ENCODE measurements around the gene VTN.
A peak's percentile ranks its signal among the peaks of the same experiment; 100 is the strongest.

The VTN gene

DNA sequence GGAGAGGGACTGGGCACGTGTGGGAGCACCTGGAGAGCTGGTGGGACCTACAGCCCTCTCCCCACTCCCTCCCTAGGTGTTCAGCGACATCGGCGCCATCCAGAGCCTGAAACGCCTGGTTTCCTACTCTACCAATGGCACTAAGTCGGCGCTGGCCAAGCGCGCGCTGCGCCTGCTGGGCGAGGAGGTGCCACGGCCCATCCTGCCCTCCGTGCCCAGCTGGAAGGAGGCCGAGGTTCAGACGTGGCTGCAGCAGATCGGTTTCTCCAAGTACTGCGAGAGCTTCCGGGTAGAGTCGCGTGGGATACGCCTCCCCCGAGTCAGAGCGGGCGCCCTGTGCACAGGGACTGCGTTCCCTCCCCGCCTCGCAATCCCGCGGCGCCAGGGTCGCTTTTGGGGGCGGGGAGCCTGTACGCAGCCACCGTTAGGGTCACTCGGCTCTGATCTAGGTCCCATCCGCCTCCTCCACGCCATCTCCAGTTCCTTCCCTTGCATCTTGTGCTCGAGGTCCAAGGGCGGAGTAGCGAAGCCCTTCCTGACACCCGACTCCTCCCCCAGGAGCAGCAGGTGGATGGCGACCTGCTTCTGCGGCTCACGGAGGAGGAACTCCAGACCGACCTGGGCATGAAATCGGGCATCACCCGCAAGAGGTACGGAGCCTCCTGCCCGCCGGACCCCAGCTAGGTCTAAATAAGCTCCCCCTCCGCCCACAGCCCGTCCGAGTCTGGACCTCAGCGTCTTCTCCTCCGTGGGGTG, 14.4 kb upstream of the VTN start:
- H3K4me3 ChIP-seq (replicated peaks; ENCODE audit: low read depth, low read length) = no peak overlapping the region

GRCh38 chr17:28381141-28381825, 11.2 kb upstream of the VTN start:
- TF ChIP-seq, protein P1, sequence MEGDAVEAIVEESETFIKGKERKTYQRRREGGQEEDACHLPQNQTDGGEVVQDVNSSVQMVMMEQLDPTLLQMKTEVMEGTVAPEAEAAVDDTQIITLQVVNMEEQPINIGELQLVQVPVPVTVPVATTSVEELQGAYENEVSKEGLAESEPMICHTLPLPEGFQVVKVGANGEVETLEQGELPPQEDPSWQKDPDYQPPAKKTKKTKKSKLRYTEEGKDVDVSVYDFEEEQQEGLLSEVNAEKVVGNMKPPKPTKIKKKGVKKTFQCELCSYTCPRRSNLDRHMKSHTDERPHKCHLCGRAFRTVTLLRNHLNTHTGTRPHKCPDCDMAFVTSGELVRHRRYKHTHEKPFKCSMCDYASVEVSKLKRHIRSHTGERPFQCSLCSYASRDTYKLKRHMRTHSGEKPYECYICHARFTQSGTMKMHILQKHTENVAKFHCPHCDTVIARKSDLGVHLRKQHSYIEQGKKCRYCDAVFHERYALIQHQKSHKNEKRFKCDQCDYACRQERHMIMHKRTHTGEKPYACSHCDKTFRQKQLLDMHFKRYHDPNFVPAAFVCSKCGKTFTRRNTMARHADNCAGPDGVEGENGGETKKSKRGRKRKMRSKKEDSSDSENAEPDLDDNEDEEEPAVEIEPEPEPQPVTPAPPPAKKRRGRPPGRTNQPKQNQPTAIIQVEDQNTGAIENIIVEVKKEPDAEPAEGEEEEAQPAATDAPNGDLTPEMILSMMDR (IDR thresholded peaks at IDR 0.05; ENCODE audit: low read length, missing control alignments) = peak; percentile 8
- H3K4me3 ChIP-seq (replicated peaks; ENCODE audit: low read depth, low read length) = no peak overlapping the region
- no peak for DNase-seq (ENCODE audit: low read depth)

More for the DNA sequence above, 14.4 kb upstream of the VTN start:
- TF ChIP-seq, protein P1 (IDR thresholded peaks at IDR 0.05; ENCODE audit: low read length, missing control alignments) = no peak
- no peak for DNase-seq (ENCODE audit: low read depth)

DNA sequence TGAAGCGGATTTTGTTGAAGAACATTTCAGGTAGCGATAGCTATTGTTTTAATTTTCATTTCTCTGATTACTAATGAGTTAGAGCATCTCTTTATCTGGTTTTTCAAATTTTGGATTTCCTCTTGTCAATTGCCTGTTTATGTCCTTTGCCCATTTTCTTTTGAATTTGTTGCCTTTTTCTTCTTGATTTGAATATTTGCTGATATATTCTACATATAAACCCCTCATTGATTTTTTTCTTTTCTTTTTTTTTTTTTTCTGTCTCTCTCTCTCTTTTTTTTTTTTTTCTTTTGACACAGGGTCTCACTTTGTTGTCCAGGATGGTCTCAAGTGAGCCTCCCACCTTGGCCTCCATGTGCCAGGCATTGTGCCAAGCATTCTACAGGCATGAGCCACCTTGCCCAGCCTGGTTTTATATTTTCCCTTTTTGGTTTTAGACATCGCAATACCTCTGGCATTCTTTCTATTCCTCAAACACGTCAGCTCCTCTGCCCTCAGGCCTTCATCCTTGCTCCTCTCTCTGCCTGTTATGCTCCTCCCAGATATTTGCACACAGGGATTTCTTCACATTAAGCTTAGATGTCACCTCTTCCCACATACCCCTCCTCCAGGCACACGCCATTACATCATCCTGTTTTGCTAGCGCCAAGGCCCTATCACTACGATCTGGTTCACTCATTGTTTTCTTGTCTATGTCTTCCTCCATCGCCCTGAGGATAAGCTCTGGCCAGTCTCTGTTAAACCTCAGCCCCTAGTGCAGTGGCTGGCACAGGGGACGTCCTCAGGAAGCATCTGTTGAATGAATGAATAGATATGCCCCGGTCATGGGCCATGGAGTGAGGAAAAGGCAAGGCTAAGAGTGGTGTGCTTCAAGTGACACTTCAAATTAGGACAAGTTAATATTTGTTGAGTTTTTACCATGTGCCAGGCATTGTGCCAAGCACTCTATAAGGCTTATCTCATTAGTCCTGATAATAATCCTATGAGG, 10.0 kb upstream of the VTN start:
- TF ChIP-seq, protein P1 (IDR thresholded peaks at IDR 0.05; ENCODE audit: low read length, missing control alignments) = no peak
- peak; percentile 75 for DNase-seq (ENCODE audit: low read depth)
- no peak overlapping the region for H3K4me3 ChIP-seq (replicated peaks; ENCODE audit: low read depth, low read length)

GRCh38 chr17:28372945-28373274, 2.8 kb upstream of the VTN start:
- peak overlapping the region; percentile 60 for H3K4me3 ChIP-seq (replicated peaks; ENCODE audit: low read depth, low read length)
- no peak for DNase-seq (ENCODE audit: low read depth)
- TF ChIP-seq, protein P1 (IDR thresholded peaks at IDR 0.05; ENCODE audit: low read length, missing control alignments) = no peak

DNA sequence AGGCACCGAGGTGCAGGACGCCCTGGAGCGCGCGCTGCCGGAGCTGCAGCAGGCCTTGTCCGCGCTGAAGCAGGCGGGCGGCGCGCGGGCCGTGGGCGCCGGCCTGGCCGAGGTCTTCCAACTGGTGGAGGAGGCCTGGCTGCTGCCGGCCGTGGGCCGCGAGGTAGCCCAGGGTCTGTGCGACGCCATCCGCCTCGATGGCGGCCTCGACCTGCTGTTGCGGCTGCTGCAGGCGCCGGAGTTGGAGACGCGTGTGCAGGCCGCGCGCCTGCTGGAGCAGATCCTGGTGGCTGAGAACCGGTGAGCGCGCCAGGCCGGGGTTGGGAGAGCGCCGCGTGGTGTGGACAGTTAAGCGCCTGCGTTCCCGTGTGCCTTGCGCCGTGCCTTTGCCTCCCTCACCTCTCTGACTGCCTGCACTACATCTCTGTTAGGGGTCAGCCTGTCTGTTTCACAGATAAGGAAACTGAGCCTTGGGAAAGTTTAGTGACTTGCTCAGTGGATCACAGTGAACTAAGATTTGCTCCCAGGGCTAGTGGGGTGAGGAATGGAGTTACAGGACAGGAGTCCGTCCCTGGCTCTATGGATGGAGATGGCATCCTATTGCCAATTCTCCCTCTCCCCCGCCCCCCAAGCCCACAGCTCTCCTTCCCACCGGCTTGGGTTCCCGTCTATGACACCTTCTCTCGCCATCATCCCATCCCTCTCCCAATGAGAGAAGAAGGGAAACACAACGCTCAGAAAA, 2.3 kb upstream of the VTN start:
- TF ChIP-seq, protein P1 (IDR thresholded peaks at IDR 0.05; ENCODE audit: low read length, missing control alignments) = no peak
- peak; percentile 24 for DNase-seq (ENCODE audit: low read depth)
- peak overlapping the region; percentile 60 for H3K4me3 ChIP-seq (replicated peaks; ENCODE audit: low read depth, low read length)
